GM12801 (cell line): Measurements from ENCODE around the gene PTPN1.

ENCODE experiments used
- TF ChIP-seq, protein P1 (sequence below): IDR thresholded peaks from one replicate; pipeline ENCODE4 v1.5.1; 2011; ENCODE audit warnings: control low read depth; ENCODE audit not compliant: insufficient read length; ENCODE audit errors: extremely low read depth

PTPN1 gene

DNA sequence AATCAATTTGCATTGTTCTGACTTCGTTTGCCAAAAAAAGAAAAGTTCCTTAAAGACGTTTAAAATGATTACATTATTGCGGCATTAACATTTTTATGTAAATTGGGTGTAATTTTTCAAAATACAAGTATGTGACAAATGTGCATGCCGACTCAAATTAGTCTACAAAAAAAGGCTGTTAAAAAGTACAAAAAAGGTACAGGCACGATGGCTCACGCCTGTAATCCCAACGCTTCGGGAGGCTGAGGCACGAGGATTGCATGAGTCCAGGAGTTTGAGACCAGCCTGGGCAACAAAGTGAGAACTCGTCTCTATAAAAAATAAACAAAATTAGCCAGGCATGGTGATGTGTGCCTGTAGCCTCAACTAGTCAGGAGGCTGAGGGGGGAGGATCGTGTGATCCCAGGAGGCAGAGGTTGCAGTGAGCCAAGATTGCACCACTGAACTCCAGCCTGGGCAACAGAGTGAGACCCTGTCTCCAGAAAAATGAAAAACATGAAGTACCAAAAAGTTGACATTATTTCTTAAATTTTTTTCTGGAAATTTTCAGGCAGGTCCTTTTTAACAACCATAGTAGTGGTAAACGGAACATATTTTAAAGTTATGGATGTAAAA, 90.2 kb downstream of the PTPN1 start:
- TF ChIP-seq, protein P1, sequence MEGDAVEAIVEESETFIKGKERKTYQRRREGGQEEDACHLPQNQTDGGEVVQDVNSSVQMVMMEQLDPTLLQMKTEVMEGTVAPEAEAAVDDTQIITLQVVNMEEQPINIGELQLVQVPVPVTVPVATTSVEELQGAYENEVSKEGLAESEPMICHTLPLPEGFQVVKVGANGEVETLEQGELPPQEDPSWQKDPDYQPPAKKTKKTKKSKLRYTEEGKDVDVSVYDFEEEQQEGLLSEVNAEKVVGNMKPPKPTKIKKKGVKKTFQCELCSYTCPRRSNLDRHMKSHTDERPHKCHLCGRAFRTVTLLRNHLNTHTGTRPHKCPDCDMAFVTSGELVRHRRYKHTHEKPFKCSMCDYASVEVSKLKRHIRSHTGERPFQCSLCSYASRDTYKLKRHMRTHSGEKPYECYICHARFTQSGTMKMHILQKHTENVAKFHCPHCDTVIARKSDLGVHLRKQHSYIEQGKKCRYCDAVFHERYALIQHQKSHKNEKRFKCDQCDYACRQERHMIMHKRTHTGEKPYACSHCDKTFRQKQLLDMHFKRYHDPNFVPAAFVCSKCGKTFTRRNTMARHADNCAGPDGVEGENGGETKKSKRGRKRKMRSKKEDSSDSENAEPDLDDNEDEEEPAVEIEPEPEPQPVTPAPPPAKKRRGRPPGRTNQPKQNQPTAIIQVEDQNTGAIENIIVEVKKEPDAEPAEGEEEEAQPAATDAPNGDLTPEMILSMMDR, result no peak

DNA sequence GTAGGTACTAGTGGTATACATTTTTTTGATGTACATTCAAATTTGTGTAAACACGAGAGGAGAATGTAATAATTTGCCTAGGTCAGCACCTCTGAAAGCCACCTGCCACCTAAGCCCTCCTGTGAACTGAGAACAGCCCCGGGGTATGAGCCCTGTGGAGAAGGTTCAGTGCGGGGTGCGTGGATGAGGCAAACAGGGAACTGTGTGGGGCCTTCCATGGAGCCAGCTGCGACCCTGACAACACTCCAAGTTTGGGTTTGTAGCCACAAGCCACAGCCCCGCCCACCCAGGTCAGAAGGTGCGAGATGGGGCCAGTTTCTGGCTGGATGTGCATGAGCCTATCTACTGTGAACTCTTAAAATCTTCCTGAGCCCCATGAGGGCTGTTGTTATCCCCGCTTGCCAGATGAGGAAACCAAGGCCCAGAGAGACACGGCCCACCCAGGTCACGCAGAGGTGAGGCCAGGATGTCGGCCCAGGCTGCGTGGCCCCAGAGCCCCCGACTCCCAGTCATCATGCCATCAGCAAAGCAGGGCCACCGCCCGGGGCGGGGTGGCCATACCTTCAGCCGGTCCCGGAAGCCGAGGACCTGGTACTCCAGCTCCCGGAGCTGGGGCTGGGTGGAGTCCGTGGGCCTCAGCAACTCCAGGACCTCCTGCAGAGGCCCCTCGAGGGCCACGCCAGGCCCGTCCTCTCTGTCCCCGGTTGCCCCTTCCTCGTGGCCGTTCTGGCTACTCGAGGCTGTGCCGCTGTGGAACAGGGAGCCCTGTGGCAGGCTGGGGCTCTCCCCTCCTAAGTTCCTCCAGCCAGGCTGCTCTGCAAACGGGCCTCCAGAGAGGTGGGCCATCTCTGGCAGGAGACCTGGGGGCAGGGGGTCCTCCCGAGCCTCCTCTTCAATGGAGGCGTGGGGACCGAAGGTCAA, 91.6 kb downstream of the PTPN1 start:
- TF ChIP-seq, protein P1, result no peak

DNA sequence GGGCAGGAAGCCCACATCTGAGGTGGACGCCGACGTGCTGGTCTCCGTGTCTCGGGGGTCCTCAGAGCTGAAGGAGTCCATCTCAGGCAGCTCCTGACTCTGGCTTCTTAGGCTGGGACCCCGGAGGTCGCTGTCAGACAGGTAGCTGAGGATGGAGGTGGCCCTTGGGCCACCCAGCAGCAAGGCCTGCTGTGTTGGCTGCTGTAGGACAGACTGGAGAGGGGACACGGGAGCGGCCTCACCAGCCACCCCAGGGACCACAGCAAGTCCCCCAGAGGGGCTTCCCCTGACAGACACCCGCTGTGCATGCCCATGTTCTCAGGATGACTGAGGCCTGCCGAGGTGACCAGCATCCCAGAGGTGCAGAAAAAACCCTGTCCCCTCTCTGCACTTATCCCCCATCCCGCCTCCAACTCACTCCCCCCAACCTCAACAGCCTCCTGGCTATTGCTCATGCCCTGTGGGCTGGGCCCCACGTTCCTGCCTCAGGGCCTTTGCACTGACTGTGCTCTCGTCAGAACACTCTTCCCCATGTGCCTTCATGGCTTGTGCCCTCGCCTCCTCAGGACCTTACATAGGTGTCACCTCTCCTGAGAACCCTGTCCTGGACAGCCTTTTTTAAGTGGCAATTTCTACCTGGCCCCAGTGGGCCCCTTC, 92.4 kb downstream of the PTPN1 start:
- TF ChIP-seq, protein P1, result no peak

DNA sequence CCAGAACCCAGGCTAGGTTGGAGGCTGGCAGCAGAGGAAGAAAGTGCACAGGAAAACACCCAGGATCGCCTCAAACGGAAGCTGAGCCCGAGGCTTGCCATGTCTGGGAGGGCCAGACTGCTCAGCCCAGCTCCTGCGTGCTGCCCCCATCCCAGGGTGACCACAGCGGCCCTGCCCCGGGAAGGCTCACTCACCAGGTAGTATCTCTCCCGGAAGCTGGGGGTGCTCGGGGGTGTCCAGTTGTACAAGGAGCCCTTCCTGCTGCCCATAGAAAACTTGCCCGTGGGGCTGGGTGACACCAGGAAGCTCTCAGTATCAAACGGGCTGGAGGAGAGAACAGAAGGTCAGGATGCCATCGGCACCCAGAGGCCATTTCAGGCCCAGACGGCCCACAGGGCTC, 94.3 kb downstream of the PTPN1 start:
- TF ChIP-seq, protein P1, result no peak

DNA sequence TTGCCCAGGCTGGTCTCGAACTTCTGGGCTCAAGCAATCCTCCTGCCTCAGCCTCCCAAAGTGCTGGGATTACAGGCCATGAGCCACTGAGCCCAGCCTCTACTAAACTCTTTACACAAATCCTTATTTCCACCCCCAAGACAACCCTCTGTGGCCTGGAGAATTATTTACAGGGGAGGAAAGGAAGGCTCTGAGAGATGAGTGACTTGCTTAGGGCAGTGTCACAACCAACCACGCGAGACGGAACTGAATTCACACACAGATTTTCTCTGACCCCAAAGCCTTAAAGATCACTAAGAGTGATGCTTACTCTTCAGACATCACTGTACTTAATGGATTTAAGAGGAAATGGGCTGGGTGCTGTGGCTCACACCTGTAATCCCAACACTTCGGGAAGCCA, 95.0 kb downstream of the PTPN1 start:
- TF ChIP-seq, protein P1, result no peak

DNA sequence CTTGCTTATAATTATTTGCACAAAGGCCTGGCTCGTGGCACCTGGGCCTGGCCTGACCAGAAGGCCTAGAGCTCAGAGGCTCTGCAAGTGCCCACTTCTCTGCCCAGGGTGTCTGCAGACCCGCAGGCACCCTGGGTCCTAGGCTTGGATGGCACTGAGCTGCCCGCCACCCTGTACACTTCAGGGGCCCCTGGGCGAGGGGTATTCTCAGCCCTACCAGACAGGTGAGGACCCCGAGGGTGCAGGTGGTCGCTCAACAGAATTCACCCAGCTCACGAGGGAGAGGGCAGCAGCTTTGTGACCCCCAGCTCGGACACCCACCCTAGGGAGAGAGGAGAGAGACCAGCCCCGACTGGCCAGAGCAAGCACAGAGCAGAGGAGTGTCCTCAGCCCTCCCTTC, 97.3 kb downstream of the PTPN1 start:
- TF ChIP-seq, protein P1, result no peak

DNA sequence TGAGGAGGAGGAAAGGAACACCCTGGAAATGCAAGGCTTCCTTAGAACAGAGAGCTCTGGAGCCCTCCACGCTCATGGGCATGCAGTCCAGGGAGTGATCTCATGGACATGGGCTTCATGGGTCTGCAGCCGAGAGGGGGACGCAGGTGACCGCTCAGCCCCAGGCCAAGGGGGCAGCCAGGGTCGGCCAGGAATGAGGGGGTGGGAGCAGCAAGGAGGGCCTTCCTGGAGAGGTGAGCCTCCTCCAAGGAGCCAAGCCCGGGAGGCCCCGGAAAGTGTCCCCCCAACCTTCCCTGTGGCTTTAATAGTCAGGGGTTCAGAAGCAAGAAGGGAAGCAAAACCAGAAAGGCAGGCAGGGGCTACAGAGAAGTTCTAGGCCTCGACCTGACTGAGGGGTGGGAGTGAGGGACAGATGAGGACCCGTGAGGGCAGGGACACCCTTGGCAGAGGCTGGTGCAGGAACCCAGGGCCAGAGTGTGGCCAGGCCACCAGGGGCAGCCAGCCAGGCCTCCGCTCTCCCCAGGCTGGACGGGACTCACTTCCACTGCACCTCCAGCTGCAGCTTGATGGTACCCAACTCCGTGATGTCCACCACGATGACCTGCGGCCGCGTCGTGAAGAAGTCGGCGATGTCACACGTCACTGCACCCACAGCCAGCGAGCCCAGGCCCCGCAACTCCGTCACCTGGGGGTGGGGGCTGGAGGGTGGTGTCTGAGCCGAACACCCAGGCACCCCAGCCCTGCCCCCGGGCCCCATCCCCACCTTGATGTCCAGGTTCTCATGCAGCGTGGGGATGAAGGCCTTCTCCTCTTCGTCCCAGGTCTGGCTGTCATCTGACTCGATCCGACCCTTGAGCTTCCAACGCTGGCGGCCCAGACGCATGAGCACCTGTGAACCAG, 97.9 kb downstream of the PTPN1 start:
- TF ChIP-seq, protein P1, result no peak
